D341Med (cell line): ENCODE data around the gene PDIA3.
A peak's percentile ranks its signal among the peaks of the same experiment; 100 is the strongest.
"Not testable (repeated sequence)": the region's sequence is repeated elsewhere in the genome, so short reads cannot be mapped to it uniquely, and the experiment has no call there.

ENCODE experiments used
- DNase-seq: peaks from one replicate; pipeline ENCODE4 v3.0.0; 2012; ENCODE audit warnings: low spot score

PDIA3 gene

GRCh38 chr15:43776718-43777266, 30.6 kb downstream of the PDIA3 start, which contains the start of gene ELL3:
ELL3 (minus strand) TSS chr15:43776966; CDS start chr15:43776901, 65 bp downstream.
- peak; percentile 88 for DNase-seq

GRCh38 chr15:43777267-43777914, 31.2 kb downstream of the PDIA3 start:
- DNase-seq, result peak; percentile 83

- no peak for DNase-seq
Observed at GRCh38 chr15:43779016-43779415, 32.8 kb downstream of the PDIA3 start.

GRCh38 chr15:43789409-43789808, 43.2 kb downstream of the PDIA3 start:
- DNase-seq, result no peak

GRCh38 chr15:43791993-43792760, 45.9 kb downstream of the PDIA3 start, which contains the start of gene SERF2:
SERF2 (plus strand) TSS chr15:43792320; CDS start chr15:43792377, 57 bp downstream.
- DNase-seq, result peak; percentile 98

GRCh38 chr15:43792761-43793476, 46.7 kb downstream of the PDIA3 start:
- no peak for DNase-seq

- DNase-seq, result no peak
Observed at GRCh38 chr15:43793647-43794046, 47.4 kb downstream of the PDIA3 start.

- no peak for DNase-seq
Observed at GRCh38 chr15:43794269-43795037, 48.2 kb downstream of the PDIA3 start.

GRCh38 chr15:43795197-43795596, 49.0 kb downstream of the PDIA3 start:
- DNase-seq, result no peak

GRCh38 chr15:43795997-43796396, 49.8 kb downstream of the PDIA3 start:
- no peak for DNase-seq

GRCh38 chr15:43796566-43796965, 50.3 kb downstream of the PDIA3 start:
- no peak for DNase-seq

- DNase-seq, result peak; percentile 49
Observed at GRCh38 chr15:43799209-43799944, 53.1 kb downstream of the PDIA3 start.

GRCh38 chr15:43799945-43800285, 53.7 kb downstream of the PDIA3 start, which contains the start of gene SERINC4:
SERINC4 (minus strand) TSS chr15:43800220; CDS start chr15:43799986, 234 bp downstream.
- DNase-seq, result peak; percentile 55

- DNase-seq, result peak; percentile 90
Observed at GRCh38 chr15:43800286-43801141, 54.3 kb downstream of the PDIA3 start, which contains the start of gene HYPK. HYPK (plus strand) TSS chr15:43800599; CDS start chr15:43800623, 24 bp downstream.

- not testable (repeated sequence) for DNase-seq
Observed at GRCh38 chr15:43802676-43803075, 56.4 kb downstream of the PDIA3 start.

GRCh38 chr15:43808435-43808950, 62.3 kb downstream of the PDIA3 start:
- DNase-seq, result no peak

GRCh38 chr15:43808960-43809678, 62.9 kb downstream of the PDIA3 start:
- DNase-seq, result no peak

GRCh38 chr15:43815064-43815463, 68.8 kb downstream of the PDIA3 start:
- DNase-seq, result not testable (repeated sequence)

GRCh38 chr15:43821505-43821904, 75.3 kb downstream of the PDIA3 start:
- no peak for DNase-seq
